OCI-LY1 (cell line): ENCODE measurements around the gene ATAD3A.

ENCODE experiments used
- EZH2 ChIP-seq: fragments of 200-600 bp; sonication (generic), shearing (Covaris generic); IDR thresholded peaks from 2 replicates; pipeline ENCODE4 v1.8.0; 2017; ENCODE audit warnings: borderline replicate concordance, mixed run types, mild to moderate bottlenecking, antibody characterized with exemption, low read length, moderate library complexity, mixed read lengths
- TF ChIP-seq, protein P1 (sequence below): fragments of 200-600 bp; sonication (generic), shearing (Covaris generic); IDR thresholded peaks from 2 replicates; pipeline ENCODE4 v1.5.1; 2017; ENCODE audit warnings: mild to moderate bottlenecking, antibody characterized with exemption, low read length, moderate library complexity, mixed read lengths

DNA sequence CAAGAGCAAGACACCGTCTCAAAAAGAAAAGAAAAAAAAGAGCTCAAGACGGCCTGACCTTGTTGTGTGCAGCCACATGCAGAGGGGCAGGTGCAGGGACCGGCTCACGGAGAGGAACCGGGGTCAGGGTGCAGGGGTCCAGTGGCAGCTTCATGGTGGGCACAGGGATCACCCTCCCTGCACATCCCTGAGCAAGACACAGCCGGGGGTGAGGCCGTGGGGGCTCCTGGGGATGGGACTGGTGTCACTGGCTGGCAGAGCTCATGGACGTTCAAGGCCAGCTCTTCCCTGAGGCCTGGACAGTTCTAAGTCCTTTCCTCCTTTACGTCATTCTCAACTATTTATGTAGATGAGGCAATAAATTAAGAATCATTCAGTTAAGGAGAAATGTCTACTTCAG is 35.0 kb downstream of the ATAD3A start:
- TF ChIP-seq, protein P1, sequence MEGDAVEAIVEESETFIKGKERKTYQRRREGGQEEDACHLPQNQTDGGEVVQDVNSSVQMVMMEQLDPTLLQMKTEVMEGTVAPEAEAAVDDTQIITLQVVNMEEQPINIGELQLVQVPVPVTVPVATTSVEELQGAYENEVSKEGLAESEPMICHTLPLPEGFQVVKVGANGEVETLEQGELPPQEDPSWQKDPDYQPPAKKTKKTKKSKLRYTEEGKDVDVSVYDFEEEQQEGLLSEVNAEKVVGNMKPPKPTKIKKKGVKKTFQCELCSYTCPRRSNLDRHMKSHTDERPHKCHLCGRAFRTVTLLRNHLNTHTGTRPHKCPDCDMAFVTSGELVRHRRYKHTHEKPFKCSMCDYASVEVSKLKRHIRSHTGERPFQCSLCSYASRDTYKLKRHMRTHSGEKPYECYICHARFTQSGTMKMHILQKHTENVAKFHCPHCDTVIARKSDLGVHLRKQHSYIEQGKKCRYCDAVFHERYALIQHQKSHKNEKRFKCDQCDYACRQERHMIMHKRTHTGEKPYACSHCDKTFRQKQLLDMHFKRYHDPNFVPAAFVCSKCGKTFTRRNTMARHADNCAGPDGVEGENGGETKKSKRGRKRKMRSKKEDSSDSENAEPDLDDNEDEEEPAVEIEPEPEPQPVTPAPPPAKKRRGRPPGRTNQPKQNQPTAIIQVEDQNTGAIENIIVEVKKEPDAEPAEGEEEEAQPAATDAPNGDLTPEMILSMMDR, result no peak
- no peak for TF ChIP-seq EZH2
